NT2/D1 (cell line): ENCODE results near the gene ANXA1.

ENCODE experiments used
- YY1 ChIP-seq: IDR thresholded peaks from 2 replicates; pipeline ENCODE4 v1.6.1; 2011; ENCODE audit not compliant: insufficient read length, insufficient read depth
- ZNF274 ChIP-seq: IDR thresholded peaks from 2 replicates; pipeline ENCODE4 v1.6.1; 2011; ENCODE audit warnings: mild to moderate bottlenecking, low read depth, low read length

GRCh38 chr9:73137286-73137899 lies 14.3 kb upstream of the ANXA1 start:
- TF ChIP-seq YY1 (no peak), ZNF274 (no peak)
